ENCODE data around the gene NR2C2. TPM values are rescaled to one million over a fixed set of nuclear protein-coding genes. Genes with fewer than 3 reads are reported as not detected.

The NR2C2 gene
- total and polyA plus RNA-seq, 11 donors, result 6.2 to 38.5 (median 28.3) TPM

GRCh38 chr3:15065550-15066007 is 118.2 kb downstream of the NR2C2 start:
- no peak for TF ChIP-seq POLR2A (IDR thresholded peaks at IDR 0.05)
- TF ChIP-seq CTCF (IDR thresholded peaks at IDR 0.05), result no peak
- Histone ChIP-seq H3K4me1 (peaks cover 0 to 24% (median 15%) of the 10 kb centered on the region in 12 donors), H3K36me3 (peaks cover 0 to 9% (median 0%) of the 10 kb centered on the region in 9 donors), H3K9me3 (no peaks in the 10 kb centered on the region), H3K4me3 (peak overlapping the region; percentile 69 to 97 (median 84)), H3K27ac (peak overlapping the region; percentile 58 to 93 (median 89)), H3K27me3 (no peaks in the 10 kb centered on the region)
- intact Hi-C loops (cut with DNase I), result loop anchor here in 1 of 10 donors (10.0 kb wide), 1 partner anchor 141 kb away; no protein-coding TSS in a partner anchor
- 50 to 66% (median 55%) methylated on average over 16 of the region's 16 CpGs for whole genome bisulfite sequencing, 4 donors
- DNase-seq, result no peak
- ATAC-seq, result no peak

GRCh38 chr3:15066467-15066866 is 119.1 kb downstream of the NR2C2 start:
- Histone ChIP-seq H3K27ac (no peak overlapping the region), H3K9me3 (no peaks in the 10 kb centered on the region), H3K27me3 (no peaks in the 10 kb centered on the region), H3K4me3 (no peak overlapping the region), H3K4me1 (peaks cover 0 to 24% (median 15%) of the 10 kb centered on the region in 12 donors), H3K36me3 (peaks cover 0 to 17% (median 7%) of the 10 kb centered on the region in 9 donors)
- intact Hi-C loops (cut with DNase I), result loop anchor here in 1 of 10 donors (10.0 kb wide), 1 partner anchor 142 kb away; no protein-coding TSS in a partner anchor
- no peak for DNase-seq
- WGBS, 4 donors, result 94 to 97% (median 95%) methylated on average over 3 of the region's 3 CpGs
- ATAC-seq, result no peak
- TF ChIP-seq POLR2A (IDR thresholded peaks at IDR 0.05), result no peak
- TF ChIP-seq CTCF (IDR thresholded peaks at IDR 0.05), result no peak

GRCh38 chr3:15069441-15069840 is 122.1 kb downstream of the NR2C2 start:
- Histone ChIP-seq H3K4me1 (peaks cover 0 to 8% (median 0%) of the 10 kb centered on the region in 12 donors), H3K4me3 (no peak overlapping the region), H3K27ac (no peak overlapping the region), H3K27me3 (no peaks in the 10 kb centered on the region), H3K36me3 (peaks cover 0 to 47% (median 37%) of the 10 kb centered on the region in 9 donors), H3K9me3 (no peaks in the 10 kb centered on the region)
- ATAC-seq (no peak), DNase-seq (no peak)
- intact Hi-C loops (cut with DNase I), result loop anchor here in 1 of 10 donors (10.0 kb wide), 1 partner anchor 145 kb away; no protein-coding TSS in a partner anchor
- WGBS, 4 donors, result 92 to 100% (median 95%) methylated on average over 1 of the region's 1 CpG
- TF ChIP-seq CTCF (IDR thresholded peaks at IDR 0.05) (no peak), POLR2A (IDR thresholded peaks at IDR 0.05) (no peak)

GRCh38 chr3:15071699-15072098 is 124.3 kb downstream of the NR2C2 start:
- intact Hi-C loops (cut with DNase I), result no loop called here
- WGBS, 4 donors, result 88 to 97% (median 95%) methylated on average over 2 of the region's 2 CpGs
- no peak for DNase-seq
- H3K27ac ChIP-seq, result no peak overlapping the region
- H3K9me3 ChIP-seq, result no peaks in the 10 kb centered on the region
- H3K36me3 ChIP-seq, result peaks cover 0 to 69% (median 60%) of the 10 kb centered on the region in 9 donors
- peaks cover 0 to 10% (median 0%) of the 10 kb centered on the region in 12 donors for H3K4me1 ChIP-seq
- no peak for ATAC-seq
- no peak overlapping the region for H3K4me3 ChIP-seq
- no peaks in the 10 kb centered on the region for H3K27me3 ChIP-seq
- no peak for TF ChIP-seq CTCF (IDR thresholded peaks at IDR 0.05)
- TF ChIP-seq POLR2A (IDR thresholded peaks at IDR 0.05), result no peak
